IPS-NIHi7 (cell line): ENCODE results near the gene SYT8.
"Not testable (repeated sequence)": the region's sequence is repeated elsewhere in the genome, so short reads cannot be mapped to it uniquely, and the experiment has no call there.

Source experiments
- DNase-seq: peaks from one replicate; pipeline ENCODE4 v3.0.0; 2012; ENCODE audit warnings: mixed read lengths; ENCODE audit errors: extremely low spot score

The SYT8 gene

GRCh38 chr11:1872267-1872985 lies 37.6 kb downstream of the SYT8 start:
- DNase-seq, result no peak

GRCh38 chr11:1873048-1873812 lies 38.4 kb downstream of the SYT8 start:
- DNase-seq, result no peak

GRCh38 chr11:1873813-1874150 lies 39.0 kb downstream of the SYT8 start:
- not testable (repeated sequence) for DNase-seq

GRCh38 chr11:1874441-1875092 lies 39.8 kb downstream of the SYT8 start:
- not testable (repeated sequence) for DNase-seq

- no peak for DNase-seq
These were observed 40.5 kb downstream of the SYT8 start for GRCh38 chr11:1875093-1875850.

- not testable (repeated sequence) for DNase-seq
These were observed 41.1 kb downstream of the SYT8 start for GRCh38 chr11:1875851-1876301.

GRCh38 chr11:1876361-1877063 lies 41.7 kb downstream of the SYT8 start:
- DNase-seq, result peak; percentile 82

GRCh38 chr11:1877211-1878136 lies 42.7 kb downstream of the SYT8 start:
- no peak for DNase-seq

GRCh38 chr11:1878137-1879031 lies 43.6 kb downstream of the SYT8 start:
- no peak for DNase-seq

- DNase-seq, result no peak
These were observed 44.7 kb downstream of the SYT8 start for GRCh38 chr11:1879342-1879940.

GRCh38 chr11:1879941-1880720 lies 45.3 kb downstream of the SYT8 start:
- no peak for DNase-seq

GRCh38 chr11:1880746-1881441 lies 46.1 kb downstream of the SYT8 start:
- DNase-seq, result no peak

GRCh38 chr11:1881442-1882264 lies 46.9 kb downstream of the SYT8 start:
- DNase-seq, result no peak

GRCh38 chr11:1882265-1883238 lies 47.8 kb downstream of the SYT8 start:
- peak; percentile 98 for DNase-seq
